H1 (cell line): ENCODE data around the gene MCM7. TPM values are rescaled to one million over a fixed set of nuclear protein-coding genes. Genes with fewer than 3 reads are reported as not detected.

ENCODE experiments used
- CHD2 ChIP-seq: IDR thresholded peaks from 2 replicates; pipeline ENCODE4 v1.6.1; 2012; ENCODE audit warnings: low read length, improper control_type of control experiment
- JUND ChIP-seq: IDR thresholded peaks from 2 replicates; pipeline ENCODE4 v1.6.1; 2011; ENCODE audit warnings: mild to moderate bottlenecking, improper control_type of control experiment, low read length
- KDM1A ChIP-seq: fragments of 200-600, 300-600 bp; sonication (generic); IDR thresholded peaks from 2 replicates; pipeline ENCODE4 v1.7.1; 2016; ENCODE audit warnings: mild to moderate bottlenecking, low read length, borderline replicate concordance
- KDM4A ChIP-seq: IDR thresholded peaks from one replicate; pipeline ENCODE4 v1.7.1; 2012; ENCODE audit warnings: low read depth, mild to moderate bottlenecking, moderate library complexity, low read length, inconsistent platforms; ENCODE audit not compliant: severe bottlenecking
- NRF1 ChIP-seq: IDR thresholded peaks from 2 replicates; pipeline ENCODE4 v1.6.1; 2011; ENCODE audit warnings: mild to moderate bottlenecking, low read depth, low read length, improper control_type of control experiment
- ZNF274 ChIP-seq: IDR thresholded peaks from 2 replicates; pipeline ENCODE4 v1.7.0; 2012; ENCODE audit warnings: low read length, borderline replicate concordance; ENCODE audit errors: extremely low read depth
- polyA plus RNA-seq, 7 experiments: library from polyadenylated mRNA; depleted of rRNA in 3 of 7; stranded (reverse) in 5 of 7; unstranded in 2 of 7; fragments of >200 nt in 5 of 7; fragments of 200-250 nt in 2 of 7; gene quantifications; 1 replicate in 5 of 7; 2 replicates in 1 of 7; 4 replicates in 1 of 7; pipeline versions ENCODE4 v1.2.1 to v1.2.3, GENCODE V29; 2011 to 2013; ENCODE audit warnings: missing spikeins in 2 of 7, mixed read lengths in 2 of 7
- total RNA-seq: library from RNA; stranded (reverse); fragmentation: NEBNext Ultra II Directional; extraction: Animal tissue kit (Norgen Biotek cat#: 25700); gene quantifications from 2 replicates; pipeline ENCODE4 v1.2.1, GENCODE V29; 2021
- TF ChIP-seq, protein P1 (sequence below): IDR thresholded peaks from 2 replicates; pipeline ENCODE4 v1.6.1; 2011; ENCODE audit warnings: low read depth, mild to moderate bottlenecking, low read length; ENCODE audit not compliant: insufficient read depth

The MCM7 gene
- total and polyA plus RNA-seq, 2 of the 8 experiments (the other 6 are each of a cell fraction or from before 2014, with no cell fraction given) = 313 to 344 TPM

DNA sequence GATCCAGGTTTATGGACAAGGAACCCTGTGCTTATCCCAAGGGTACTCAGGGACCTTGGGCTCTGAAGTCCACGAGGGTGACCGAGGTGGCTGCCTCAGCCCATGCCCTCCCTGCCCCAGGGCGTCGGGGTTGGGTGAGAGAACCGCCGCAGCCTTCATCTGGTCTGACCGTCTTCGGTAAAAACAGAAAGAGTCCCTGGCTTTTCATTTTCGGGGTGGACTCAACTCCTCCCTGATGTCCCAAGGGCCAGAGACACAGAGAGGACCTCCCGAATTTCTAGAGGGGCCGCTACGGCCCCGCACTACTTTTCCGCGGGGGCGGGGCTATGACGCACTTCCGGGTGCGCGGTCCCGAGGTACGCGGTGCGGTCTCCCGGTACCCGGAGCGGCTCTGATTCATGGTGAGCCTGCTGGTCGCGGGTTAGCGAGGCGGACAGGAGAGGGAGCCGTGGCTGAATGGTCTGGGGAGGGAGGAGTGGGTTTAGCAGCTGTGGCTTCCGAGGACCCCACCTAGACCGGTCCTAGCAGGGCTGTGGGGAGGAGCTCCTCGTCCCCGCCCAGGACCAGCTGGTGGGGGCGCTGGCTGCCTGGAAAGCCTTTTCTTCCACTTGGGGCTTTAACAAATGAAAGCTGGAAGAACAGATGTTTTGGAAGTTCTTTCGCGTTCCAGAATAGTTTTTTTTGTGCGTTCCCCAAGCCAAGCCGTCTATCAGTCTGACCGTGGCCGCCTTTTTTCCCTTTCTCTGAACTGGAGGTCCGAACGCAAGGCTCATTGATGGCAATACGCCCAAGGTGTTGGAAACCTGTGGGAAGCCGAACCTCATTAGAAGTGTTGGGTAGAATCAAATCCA is 51.5 kb downstream of the MCM7 start, which contains the start of gene ZSCAN21 (continued):
- TF ChIP-seq NRF1 (no peak), KDM1A (no peak), ZNF274 (no peak), CHD2 (no peak), KDM4A (peak; percentile 79), JUND (no peak)
- TF ChIP-seq, protein P1, sequence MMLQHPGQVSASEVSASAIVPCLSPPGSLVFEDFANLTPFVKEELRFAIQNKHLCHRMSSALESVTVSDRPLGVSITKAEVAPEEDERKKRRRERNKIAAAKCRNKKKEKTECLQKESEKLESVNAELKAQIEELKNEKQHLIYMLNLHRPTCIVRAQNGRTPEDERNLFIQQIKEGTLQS = no peak
